Vagina (tissue), 2 donors: ENCODE data around the gene RAB8A. TPM values are rescaled to one million over a fixed set of nuclear protein-coding genes. Genes with fewer than 3 reads are reported as not detected.

ENCODE experiments used
- DNase-seq, 2 donors: peaks; one replicate each; pipeline ENCODE4 v3.0.0-alpha.2; 2017; ENCODE audit errors: extremely low spot score in 2 of 2
- H3K27ac ChIP-seq: fragments of 200-600 bp; sonication (generic); one replicate; pipeline ENCODE4 v1.5.1; 2019
- H3K27me3 ChIP-seq: fragments of 200-600 bp; sonication (generic); one replicate; pipeline ENCODE4 v1.5.1; 2019
- H3K36me3 ChIP-seq, 2 donors: fragments of 200-600 bp; sonication (generic); one replicate each; pipeline ENCODE4 v1.5.1; 2017 to 2019
- H3K4me1 ChIP-seq: fragments of 200-600 bp; sonication (generic); one replicate; pipeline ENCODE4 v1.5.1; 2019
- H3K4me3 ChIP-seq, 2 donors: fragments of 200-600 bp; sonication (generic); 1 replicate in 1 of 2; 2 replicates in 1 of 2; pipeline ENCODE4 v1.5.1; 2016 to 2019
- H3K9me3 ChIP-seq: fragments of 200-600 bp; sonication (generic); one replicate; pipeline ENCODE4 v1.5.1; 2019
- CTCF ChIP-seq, 3 experiments: fragments of 450-650 bp in 2 of 3; fragments of 200-600 bp in 1 of 3; sonication (generic) in 1 of 3; IDR thresholded peaks; one replicate each; pipeline ENCODE4 v1.5.1; 2017 to 2019; ENCODE audit warnings: antibody characterized with exemption in 3 of 3, mild to moderate bottlenecking in 2 of 3, moderate library complexity in 2 of 3
- POLR2A ChIP-seq, 2 donors: fragments of 450-650 bp; IDR thresholded peaks; one replicate each; pipeline ENCODE4 v1.6.1; 2017; ENCODE audit warnings: antibody characterized with exemption in 2 of 2, mild to moderate bottlenecking in 2 of 2, moderate library complexity in 2 of 2
- POLR2AphosphoS5 ChIP-seq, 2 donors: sonication (generic); formaldehyde crosslinking; IDR thresholded peaks; one replicate each; pipeline ENCODE4 v1.9.0; 2017; ENCODE audit warnings: antibody characterized with exemption in 2 of 2, mild to moderate bottlenecking in 2 of 2, low read depth in 1 of 2; ENCODE audit not compliant: insufficient read depth in 1 of 2
- intact Hi-C: fragments of 100-400 bp; cut with DNase I; formaldehyde crosslinking; loops from one replicate; pipeline ENCODE4 v1.15.1; 2023
- total RNA-seq: library from RNA; depleted of rRNA; stranded (reverse); fragments of >200 nt; gene quantifications from one replicate; pipeline ENCODE4 v1.2.3, GENCODE V29; 2016

The RAB8A gene
- total RNA-seq, 1 donor from 2014 or later, result 30.4 TPM

- TF ChIP-seq CTCF (IDR thresholded peaks at IDR 0.05) (no peak), POLR2A (IDR thresholded peaks at IDR 0.05) (no peak), POLR2AphosphoS5 (IDR thresholded peaks at IDR 0.05; ENCODE audit: insufficient read depth in 1 of 2, low read depth in 1 of 2) (no peak)
- H3K4me3 ChIP-seq, result no peak overlapping the region
- no peak for DNase-seq
- no peaks in the 10 kb centered on the region for H3K9me3 ChIP-seq
- no peak overlapping the region for H3K27ac ChIP-seq
- intact Hi-C loops, result no loop called here
- H3K36me3 ChIP-seq, result no peaks in the 10 kb centered on the region
- no peaks in the 10 kb centered on the region for H3K27me3 ChIP-seq
- no peaks in the 10 kb centered on the region for H3K4me1 ChIP-seq
These were observed 45.9 kb downstream of the RAB8A start for GRCh38 chr19:16157601-16158000.

GRCh38 chr19:16159655-16160054, 48.0 kb downstream of the RAB8A start:
- Histone ChIP-seq H3K27ac (no peak overlapping the region), H3K4me3 (no peak overlapping the region), H3K4me1 (no peaks in the 10 kb centered on the region), H3K9me3 (no peaks in the 10 kb centered on the region), H3K36me3 (no peaks in the 10 kb centered on the region), H3K27me3 (no peaks in the 10 kb centered on the region)
- intact Hi-C loops, result no loop called here
- no peak for DNase-seq
- TF ChIP-seq POLR2A (IDR thresholded peaks at IDR 0.05) (no peak), POLR2AphosphoS5 (IDR thresholded peaks at IDR 0.05; ENCODE audit: insufficient read depth in 1 of 2, low read depth in 1 of 2) (no peak), CTCF (IDR thresholded peaks at IDR 0.05) (no peak)

GRCh38 chr19:16160445-16160942, 48.8 kb downstream of the RAB8A start:
- no peak overlapping the region for H3K4me3 ChIP-seq
- no peaks in the 10 kb centered on the region for H3K9me3 ChIP-seq
- no peaks in the 10 kb centered on the region for H3K36me3 ChIP-seq
- no peaks in the 10 kb centered on the region for H3K27me3 ChIP-seq
- H3K27ac ChIP-seq, result no peak overlapping the region
- no peak for DNase-seq
- TF ChIP-seq CTCF (IDR thresholded peaks at IDR 0.05), result no peak
- no peak for TF ChIP-seq POLR2AphosphoS5 (IDR thresholded peaks at IDR 0.05; ENCODE audit: insufficient read depth in 1 of 2, low read depth in 1 of 2)
- TF ChIP-seq POLR2A (IDR thresholded peaks at IDR 0.05), result no peak
- intact Hi-C loops, result no loop called here
- no peaks in the 10 kb centered on the region for H3K4me1 ChIP-seq

- Histone ChIP-seq H3K27ac (no peak overlapping the region), H3K36me3 (no peaks in the 10 kb centered on the region), H3K9me3 (no peaks in the 10 kb centered on the region), H3K27me3 (no peaks in the 10 kb centered on the region), H3K4me3 (no peak overlapping the region), H3K4me1 (no peaks in the 10 kb centered on the region)
- TF ChIP-seq POLR2A (IDR thresholded peaks at IDR 0.05) (no peak), CTCF (IDR thresholded peaks at IDR 0.05) (no peak), POLR2AphosphoS5 (IDR thresholded peaks at IDR 0.05; ENCODE audit: insufficient read depth in 1 of 2, low read depth in 1 of 2) (no peak)
- intact Hi-C loops, result no loop called here
- DNase-seq, result no peak
These were observed 49.4 kb downstream of the RAB8A start for GRCh38 chr19:16160943-16161560.

GRCh38 chr19:16161840-16162239, 50.2 kb downstream of the RAB8A start:
- H3K27ac ChIP-seq, result no peak overlapping the region
- H3K4me1 ChIP-seq, result no peaks in the 10 kb centered on the region
- DNase-seq, result no peak
- TF ChIP-seq CTCF (IDR thresholded peaks at IDR 0.05) (no peak), POLR2A (IDR thresholded peaks at IDR 0.05) (no peak), POLR2AphosphoS5 (IDR thresholded peaks at IDR 0.05; ENCODE audit: insufficient read depth in 1 of 2, low read depth in 1 of 2) (no peak)
- H3K36me3 ChIP-seq, result no peaks in the 10 kb centered on the region
- intact Hi-C loops, result no loop called here
- no peaks in the 10 kb centered on the region for H3K27me3 ChIP-seq
- no peaks in the 10 kb centered on the region for H3K9me3 ChIP-seq
- no peak overlapping the region for H3K4me3 ChIP-seq
